ENCODE data around the gene CNIH4. TPM values are rescaled to one million over a fixed set of nuclear protein-coding genes. Genes with fewer than 3 reads are reported as not detected.

The CNIH4 gene
- polyA plus RNA-seq, 1 of the 3 experiments (the other 2 are of a cell fraction): 37.7 TPM

DNA sequence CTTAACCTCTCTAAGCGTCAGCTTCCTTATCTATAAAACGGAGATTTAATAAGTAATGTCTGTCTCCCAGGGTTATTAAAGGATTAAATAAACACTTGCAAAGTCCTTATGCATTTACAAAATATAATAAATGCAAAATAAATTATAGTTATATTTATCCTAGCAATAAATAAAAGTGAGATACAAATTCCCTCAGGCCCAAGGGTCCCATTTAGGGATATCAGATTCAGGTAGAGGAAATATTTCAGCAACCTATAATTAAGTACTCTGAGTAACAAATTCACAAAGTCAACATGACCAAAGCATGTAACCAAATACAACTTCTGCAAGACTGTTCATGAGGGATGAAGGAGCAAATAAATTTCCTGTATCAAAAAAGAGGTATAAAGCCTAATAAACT lies 44.7 kb upstream of the CNIH4 start:
- H3K36me3 ChIP-seq (replicated peaks in 1 of 2; ENCODE audit: control insufficient read depth in 1 of 2, insufficient read depth in 2 of 2, low read length in 1 of 2): peaks cover 24 to 36% of the 10 kb centered on the region in 2 experiments
- no peak for DNase-seq
- H3K9ac ChIP-seq: no peak overlapping the region
- no peaks in the 10 kb centered on the region for H3K27me3 ChIP-seq (ENCODE audit: insufficient read depth)
- TF ChIP-seq, protein P1, sequence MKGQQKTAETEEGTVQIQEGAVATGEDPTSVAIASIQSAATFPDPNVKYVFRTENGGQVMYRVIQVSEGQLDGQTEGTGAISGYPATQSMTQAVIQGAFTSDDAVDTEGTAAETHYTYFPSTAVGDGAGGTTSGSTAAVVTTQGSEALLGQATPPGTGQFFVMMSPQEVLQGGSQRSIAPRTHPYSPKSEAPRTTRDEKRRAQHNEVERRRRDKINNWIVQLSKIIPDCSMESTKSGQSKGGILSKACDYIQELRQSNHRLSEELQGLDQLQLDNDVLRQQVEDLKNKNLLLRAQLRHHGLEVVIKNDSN (IDR thresholded peaks at IDR 0.05; ENCODE audit: borderline replicate concordance, low read depth): no peak
- TF ChIP-seq ELF1 (IDR thresholded peaks at IDR 0.05): no peak
- no peaks in the 10 kb centered on the region for H3K9me2 ChIP-seq
- CTCF ChIA-PET: interaction anchor here (1.4 kb wide), 1 partner anchor 143 kb away, joined by 3 read pairs; no protein-coding TSS in a partner anchor
- H3K9me3 ChIP-seq: no peaks in the 10 kb centered on the region
- no peak overlapping the region for H3K4me2 ChIP-seq
- H3F3A ChIP-seq (replicated peaks; ENCODE audit: insufficient read depth): peaks cover 5% of the 10 kb centered on the region
- H4K20me1 ChIP-seq (ENCODE audit: insufficient read depth): no peaks in the 10 kb centered on the region
- no peak overlapping the region for H2AFZ ChIP-seq (ENCODE audit: low read depth)
- H3K4me1 ChIP-seq (ENCODE audit: control insufficient read depth in 1 of 2, insufficient read depth in 2 of 2, low read depth in 1 of 2, low read length in 1 of 2): no peaks in the 10 kb centered on the region
- H3K79me2 ChIP-seq (ENCODE audit: insufficient read depth): peaks cover 11% of the 10 kb centered on the region; the same call in 1 of the 2 replicates
- no peak overlapping the region for H3K27ac ChIP-seq (ENCODE audit: low read depth in 2 of 2, low read length in 1 of 2)
- no peak overlapping the region for H3K4me3 ChIP-seq (ENCODE audit: low read depth in 2 of 2, low read length in 1 of 2)
- WGBS (ENCODE audit: low lambda C conversion rate): 97% methylated on average over 2 of the region's 2 CpGs
- POLR2A ChIA-PET: no interaction called here

DNA sequence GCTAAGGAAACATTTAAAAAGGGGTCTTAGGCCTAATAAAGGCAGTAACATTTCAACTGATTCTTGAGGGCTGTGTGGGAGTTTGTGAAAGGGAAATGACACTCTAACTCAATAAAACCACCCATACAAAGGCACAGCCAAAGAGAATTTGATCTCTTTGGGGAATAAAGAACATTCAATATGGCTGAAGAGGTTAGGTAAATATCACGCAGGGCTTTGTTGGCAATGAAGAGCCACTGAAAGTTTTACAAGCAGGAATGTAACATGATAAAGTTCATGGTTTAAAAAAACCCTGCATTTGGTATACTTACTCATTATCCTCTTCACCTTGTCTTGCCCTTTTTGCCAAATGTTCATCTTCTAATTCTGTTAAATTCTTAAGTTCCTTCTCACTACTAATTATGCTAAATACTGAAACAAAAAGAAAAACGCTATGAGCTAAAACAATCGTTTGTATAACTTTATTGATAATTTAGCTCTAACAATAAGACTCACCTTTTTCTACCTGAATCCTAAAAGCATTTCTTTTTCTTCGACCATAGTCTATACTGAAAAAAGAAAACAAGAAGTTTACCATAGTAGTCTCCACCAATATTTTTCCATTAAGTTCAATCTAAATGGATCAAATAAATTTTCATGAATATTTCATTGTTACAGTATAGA lies 39.2 kb upstream of the CNIH4 start:
- H3K9me2 ChIP-seq: no peaks in the 10 kb centered on the region
- no peak for DNase-seq
- no peaks in the 10 kb centered on the region for H3K27me3 ChIP-seq (ENCODE audit: insufficient read depth)
- peaks cover 16 to 24% of the 10 kb centered on the region in 2 experiments for H3K36me3 ChIP-seq (replicated peaks in 1 of 2; ENCODE audit: control insufficient read depth in 1 of 2, insufficient read depth in 2 of 2, low read length in 1 of 2)
- no peak overlapping the region for H3K4me2 ChIP-seq
- CTCF ChIA-PET: interaction anchor here (1.0 kb wide), 1 partner anchor 17 kb away, joined by 3 read pairs; no protein-coding TSS in a partner anchor
- H3K9me3 ChIP-seq: no peaks in the 10 kb centered on the region
- POLR2A ChIA-PET: interaction anchor here (0.6 kb wide), 1 partner anchor 68 kb away, joined by 3 read pairs; no protein-coding TSS in a partner anchor
- H3K79me2 ChIP-seq (ENCODE audit: insufficient read depth): peaks cover 35% of the 10 kb centered on the region
- WGBS (ENCODE audit: low lambda C conversion rate): 94% methylated on average over 4 of the region's 4 CpGs
- no peaks in the 10 kb centered on the region for H4K20me1 ChIP-seq (ENCODE audit: insufficient read depth)
- H3K9ac ChIP-seq: no peak overlapping the region
- H3K4me3 ChIP-seq (ENCODE audit: low read depth in 2 of 2, low read length in 1 of 2): no peak overlapping the region
- TF ChIP-seq POLR2AphosphoS5 (IDR thresholded peaks at IDR 0.05; ENCODE audit: low read depth, low read length) (no peak), JUND (IDR thresholded peaks at IDR 0.05) (no peak), FOXM1 (IDR thresholded peaks at IDR 0.05; ENCODE audit: low read depth) (no peak), GATA2 (CRISPR knock-in tag; IDR thresholded peaks at IDR 0.05) (no peak), MEF2A (IDR thresholded peaks at IDR 0.05; ENCODE audit: borderline replicate concordance, low read depth) (no peak)
- TF ChIP-seq, protein P2, sequence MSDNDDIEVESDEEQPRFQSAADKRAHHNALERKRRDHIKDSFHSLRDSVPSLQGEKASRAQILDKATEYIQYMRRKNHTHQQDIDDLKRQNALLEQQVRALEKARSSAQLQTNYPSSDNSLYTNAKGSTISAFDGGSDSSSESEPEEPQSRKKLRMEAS (IDR thresholded peaks at IDR 0.05; ENCODE audit: low read depth): no peak
- no peak overlapping the region for H2AFZ ChIP-seq (ENCODE audit: low read depth)
- peaks cover 5% of the 10 kb centered on the region for H3F3A ChIP-seq (replicated peaks; ENCODE audit: insufficient read depth)
- H3K4me1 ChIP-seq (ENCODE audit: control insufficient read depth in 1 of 2, insufficient read depth in 2 of 2, low read depth in 1 of 2, low read length in 1 of 2): no peaks in the 10 kb centered on the region
- H3K27ac ChIP-seq (ENCODE audit: low read depth in 2 of 2, low read length in 1 of 2): no peak overlapping the region

DNA sequence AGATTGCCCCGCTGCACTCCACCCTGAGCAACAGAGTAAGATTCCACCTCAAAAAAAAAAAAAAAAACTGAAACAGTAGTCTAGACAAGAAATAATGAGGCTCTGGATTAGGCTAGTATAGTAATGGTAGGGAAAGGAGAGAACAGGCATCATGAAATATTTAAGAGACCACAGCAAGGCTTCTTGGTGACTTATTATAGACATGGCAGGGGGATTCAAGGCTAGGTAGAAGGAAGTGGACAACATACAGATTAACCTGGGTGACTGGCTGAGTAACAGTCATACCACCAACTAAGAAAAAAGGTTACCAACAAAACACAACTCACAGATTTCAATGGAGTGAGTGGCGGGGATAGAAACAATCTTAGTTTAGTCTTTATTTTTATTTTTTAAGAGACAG lies 35.0 kb upstream of the CNIH4 start:
- Histone ChIP-seq H3K4me3 (ENCODE audit: low read depth in 2 of 2, low read length in 1 of 2) (no peak overlapping the region), H2AFZ (ENCODE audit: low read depth) (no peak overlapping the region), H3K4me1 (ENCODE audit: control insufficient read depth in 1 of 2, insufficient read depth in 2 of 2, low read depth in 1 of 2, low read length in 1 of 2) (no peaks in the 10 kb centered on the region), H3K27ac (ENCODE audit: low read depth in 2 of 2, low read length in 1 of 2) (no peak overlapping the region), H4K20me1 (ENCODE audit: insufficient read depth) (no peaks in the 10 kb centered on the region), H3K4me2 (no peak overlapping the region), H3K9me2 (no peaks in the 10 kb centered on the region), H3K36me3 (replicated peaks in 1 of 2; ENCODE audit: control insufficient read depth in 1 of 2, insufficient read depth in 2 of 2, low read length in 1 of 2) (peaks cover 5 to 14% of the 10 kb centered on the region in 2 experiments), H3F3A (replicated peaks; ENCODE audit: insufficient read depth) (no peaks in the 10 kb centered on the region), H3K9ac (no peak overlapping the region), H3K79me2 (ENCODE audit: insufficient read depth) (peaks cover 61% of the 10 kb centered on the region), H3K27me3 (ENCODE audit: insufficient read depth) (no peaks in the 10 kb centered on the region), H3K9me3 (no peaks in the 10 kb centered on the region)
- ChIA-PET POLR2A (no interaction called here), CTCF (no interaction called here)
- WGBS (ENCODE audit: low lambda C conversion rate): 94% methylated on average over 2 of the region's 2 CpGs
- no peak for DNase-seq
- TF ChIP-seq CHD2 (IDR thresholded peaks at IDR 0.05; ENCODE audit: low read length, partially characterized antibody) (no peak), MXI1 (IDR thresholded peaks at IDR 0.05; ENCODE audit: low read depth, low read length) (no peak), TAF1 (IDR thresholded peaks at IDR 0.05; ENCODE audit: borderline replicate concordance, low read depth, low read length) (no peak), GATA2 (CRISPR knock-in tag; IDR thresholded peaks at IDR 0.05) (no peak), RFX5 (IDR thresholded peaks at IDR 0.05; ENCODE audit: low read length) (no peak), EZH2phosphoT487 (IDR thresholded peaks at IDR 0.05; ENCODE audit: borderline replicate concordance, low read depth) (no peak)
- TF ChIP-seq, protein P2 (IDR thresholded peaks at IDR 0.05; ENCODE audit: low read depth): no peak
- TF ChIP-seq, protein P1 (IDR thresholded peaks at IDR 0.05; ENCODE audit: borderline replicate concordance, low read depth): no peak
- TF ChIP-seq, protein P3, sequence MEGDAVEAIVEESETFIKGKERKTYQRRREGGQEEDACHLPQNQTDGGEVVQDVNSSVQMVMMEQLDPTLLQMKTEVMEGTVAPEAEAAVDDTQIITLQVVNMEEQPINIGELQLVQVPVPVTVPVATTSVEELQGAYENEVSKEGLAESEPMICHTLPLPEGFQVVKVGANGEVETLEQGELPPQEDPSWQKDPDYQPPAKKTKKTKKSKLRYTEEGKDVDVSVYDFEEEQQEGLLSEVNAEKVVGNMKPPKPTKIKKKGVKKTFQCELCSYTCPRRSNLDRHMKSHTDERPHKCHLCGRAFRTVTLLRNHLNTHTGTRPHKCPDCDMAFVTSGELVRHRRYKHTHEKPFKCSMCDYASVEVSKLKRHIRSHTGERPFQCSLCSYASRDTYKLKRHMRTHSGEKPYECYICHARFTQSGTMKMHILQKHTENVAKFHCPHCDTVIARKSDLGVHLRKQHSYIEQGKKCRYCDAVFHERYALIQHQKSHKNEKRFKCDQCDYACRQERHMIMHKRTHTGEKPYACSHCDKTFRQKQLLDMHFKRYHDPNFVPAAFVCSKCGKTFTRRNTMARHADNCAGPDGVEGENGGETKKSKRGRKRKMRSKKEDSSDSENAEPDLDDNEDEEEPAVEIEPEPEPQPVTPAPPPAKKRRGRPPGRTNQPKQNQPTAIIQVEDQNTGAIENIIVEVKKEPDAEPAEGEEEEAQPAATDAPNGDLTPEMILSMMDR (IDR thresholded peaks at IDR 0.05): no peak
